HG02852 (cell line): Measurements from ENCODE around the gene ZCCHC7.
"Not testable (repeated sequence)": the region's sequence is repeated elsewhere in the genome, so short reads cannot be mapped to it uniquely, and the experiment has no call there.

Source experiments
- ATAC-seq: cut with Tn5 transposase; IDR thresholded peaks from one replicate; pipeline ENCODE4 v1.9.1; 2021; ENCODE audit warnings: mild to moderate bottlenecking, moderate library complexity; ENCODE audit not compliant: unreplicated experiment

ZCCHC7 gene

DNA sequence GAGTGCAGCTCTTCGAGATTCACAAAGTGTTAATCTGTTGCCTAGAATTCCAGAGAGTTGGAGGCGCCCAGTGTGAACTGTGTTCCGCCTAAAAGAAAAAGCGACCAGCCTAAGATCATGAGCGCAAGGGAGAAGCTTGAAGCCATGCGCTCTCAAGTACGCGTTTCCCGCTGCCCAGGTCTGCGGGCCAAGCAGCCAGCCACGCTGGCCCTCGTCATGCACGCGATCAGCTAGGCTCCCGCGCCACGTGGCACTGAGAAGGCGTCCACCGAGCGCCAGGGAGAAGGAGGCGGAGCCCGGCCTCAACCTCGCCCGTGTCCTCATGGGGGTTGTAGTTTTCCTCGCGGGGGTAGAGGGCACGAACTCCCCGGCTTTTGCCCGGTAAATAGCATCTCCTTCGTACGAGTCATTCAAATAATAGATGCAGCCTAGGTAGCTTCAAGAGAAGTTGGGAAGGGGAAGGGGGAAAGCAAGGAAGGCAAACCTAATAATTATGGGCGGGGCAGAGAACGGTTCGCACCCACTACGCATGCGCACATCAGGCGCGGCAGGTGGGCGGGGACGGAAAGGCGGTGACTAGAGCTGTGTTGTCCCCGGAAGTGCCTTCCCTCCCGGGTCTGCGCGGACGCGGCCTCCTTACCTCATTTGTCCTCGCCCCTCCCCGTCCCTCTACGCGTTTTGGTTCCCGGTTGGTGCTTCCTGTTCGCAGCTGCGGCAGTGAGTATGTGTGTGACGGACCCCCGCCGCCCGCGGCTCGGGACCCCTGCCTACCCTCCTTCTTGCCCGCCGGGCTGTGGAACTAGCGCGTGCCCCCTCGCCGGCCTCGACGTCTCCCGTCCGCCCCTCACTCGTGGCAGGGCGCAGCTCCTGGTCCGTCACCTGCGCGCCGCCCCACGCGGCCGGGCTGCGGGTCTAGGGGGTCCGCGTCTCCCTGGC is at the start of gene ZCCHC7:
TSS of gene ZCCHC7 (plus strand) at position 668 of the 936 bp plus-strand sequence.
- ATAC-seq: peak; percentile 95

- ATAC-seq: peak; percentile 40
Observed at GRCh38 chr9:37074790-37075189, 45.6 kb upstream of the ZCCHC7 start.

DNA sequence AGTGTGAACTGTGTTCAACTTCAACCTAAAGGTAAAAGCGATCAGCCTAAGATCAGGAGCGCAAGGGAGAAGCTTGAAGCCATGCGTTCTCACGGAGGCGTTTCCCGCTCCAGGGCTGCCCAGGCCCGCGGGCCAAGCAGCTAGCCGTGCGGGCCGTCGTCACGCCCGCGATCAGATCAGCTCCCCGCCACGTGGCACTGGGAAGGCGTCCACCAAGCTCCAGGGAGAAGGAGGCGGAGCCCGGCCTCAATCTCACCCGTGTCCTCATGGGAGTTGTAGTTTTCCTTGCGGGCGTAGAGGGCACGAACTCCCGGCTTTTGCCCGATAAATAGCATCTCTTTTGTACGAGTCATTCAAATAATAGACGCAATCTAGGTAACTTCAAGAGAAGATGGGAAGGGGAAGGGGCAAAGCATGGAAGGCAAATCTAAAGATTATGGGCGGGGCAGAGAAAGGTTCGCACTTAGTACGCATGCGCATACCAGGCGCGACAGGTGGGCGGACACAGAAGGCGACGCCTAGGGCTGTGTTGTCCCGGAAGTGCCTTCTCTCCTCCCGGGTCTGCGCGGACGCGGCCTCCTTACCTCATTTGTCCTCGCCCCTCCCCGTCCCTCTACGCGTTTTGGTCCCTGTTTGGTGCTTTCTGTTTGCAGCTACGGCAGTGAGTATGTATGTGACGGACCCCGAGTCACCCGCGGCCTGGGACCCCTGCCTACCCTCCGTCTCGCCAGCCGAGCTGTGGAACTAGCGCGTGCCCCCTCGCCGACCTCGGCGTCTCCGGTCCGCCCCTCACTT is 40.8 kb upstream of the ZCCHC7 start:
- ATAC-seq: peak; percentile 87

GRCh38 chr9:37080165-37080628 is 40.2 kb upstream of the ZCCHC7 start:
- ATAC-seq: peak; percentile 21

DNA sequence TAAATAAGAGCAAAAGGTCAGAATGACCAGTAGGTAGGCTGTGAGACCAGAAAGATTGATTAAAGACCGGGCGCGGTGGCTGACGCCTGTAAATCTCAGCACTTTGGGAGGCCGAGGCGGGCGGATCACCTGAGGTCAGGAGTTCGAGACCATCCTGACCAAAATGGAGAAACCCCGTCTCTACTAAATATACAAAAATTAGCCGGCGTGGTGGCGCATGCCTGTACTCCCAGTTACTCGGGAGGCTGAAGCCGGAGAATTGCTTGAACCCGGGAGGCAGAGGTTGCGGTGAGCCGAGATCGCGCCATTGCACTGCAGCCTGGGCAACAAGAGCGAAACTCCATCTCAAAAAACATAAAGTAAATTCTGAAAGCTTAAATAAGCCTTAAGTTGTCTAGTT is 38.9 kb upstream of the ZCCHC7 start:
- not testable (repeated sequence) for ATAC-seq

DNA sequence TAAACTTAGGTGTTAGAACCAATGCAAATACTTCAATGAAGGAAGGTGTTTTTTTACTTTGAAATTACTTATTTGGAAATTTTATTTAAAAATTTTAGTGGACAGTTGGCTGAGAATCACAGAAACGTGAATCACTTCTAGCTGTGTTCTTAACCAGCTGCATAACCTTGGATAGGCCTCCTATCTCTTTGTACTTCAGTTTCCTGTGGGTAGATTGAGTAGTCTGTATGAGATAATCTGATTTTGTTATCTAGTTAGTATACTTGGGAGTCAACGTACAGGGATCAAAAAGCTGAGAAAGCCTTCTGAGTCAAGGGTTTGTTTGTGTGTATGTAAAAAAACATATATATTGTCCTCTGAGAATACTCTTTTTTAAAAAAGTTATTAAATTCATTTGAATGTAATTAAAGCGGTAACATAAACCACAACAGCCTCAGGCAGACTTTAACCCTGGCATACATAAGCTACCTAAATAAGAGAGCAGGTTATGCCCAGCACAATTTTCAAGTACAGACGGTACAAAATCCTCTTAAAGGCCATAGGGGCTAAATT is 38.1 kb upstream of the ZCCHC7 start:
- ATAC-seq: no peak

GRCh38 chr9:37083654-37084053 is 36.7 kb upstream of the ZCCHC7 start:
- ATAC-seq: no peak

- ATAC-seq: no peak
Observed at GRCh38 chr9:37085233-37085632, 35.1 kb upstream of the ZCCHC7 start.

- not testable (repeated sequence) for ATAC-seq
Observed at GRCh38 chr9:37092714-37093295, 27.6 kb upstream of the ZCCHC7 start.

DNA sequence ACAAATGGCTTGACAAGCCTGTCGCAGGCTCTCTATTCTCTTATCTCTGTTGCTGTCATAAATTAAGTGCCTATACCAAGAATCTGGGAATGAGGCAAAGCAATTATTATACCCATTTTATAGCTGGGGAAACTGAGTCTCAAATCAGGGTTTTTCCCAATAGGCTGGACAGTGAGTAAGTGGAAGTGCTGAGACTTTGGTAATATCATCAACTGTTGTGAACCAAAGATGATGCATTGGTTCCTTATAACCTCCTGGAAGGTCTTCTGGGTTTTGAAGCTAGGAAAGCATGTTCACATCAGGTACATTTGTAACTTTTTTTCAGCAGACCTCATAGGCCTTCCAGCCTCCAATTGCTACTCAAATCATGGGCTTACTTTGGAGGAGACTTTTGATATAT is 25.6 kb upstream of the ZCCHC7 start:
- ATAC-seq: no peak

DNA sequence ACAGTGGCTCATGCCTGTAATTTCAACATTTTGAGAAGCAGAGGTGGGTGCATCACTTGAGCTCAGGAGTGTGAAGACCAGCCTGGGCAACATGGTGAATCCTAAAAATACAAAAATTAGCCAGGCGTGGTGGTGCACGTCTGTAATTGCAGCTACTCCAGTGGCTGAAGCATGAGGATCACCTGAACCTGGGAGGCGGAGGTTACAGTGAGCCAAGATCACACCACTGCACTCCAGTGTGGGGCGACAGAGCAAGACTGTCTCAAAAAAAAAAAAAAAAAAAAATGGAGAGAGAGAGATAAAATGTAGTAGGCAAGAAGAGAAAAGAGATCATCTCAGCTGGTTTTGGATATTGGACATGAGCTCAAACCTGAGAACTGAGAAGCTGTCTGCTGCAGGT is 23.7 kb upstream of the ZCCHC7 start:
- no peak for ATAC-seq

- ATAC-seq: no peak
Observed at GRCh38 chr9:37097294-37097693, 23.1 kb upstream of the ZCCHC7 start.

DNA sequence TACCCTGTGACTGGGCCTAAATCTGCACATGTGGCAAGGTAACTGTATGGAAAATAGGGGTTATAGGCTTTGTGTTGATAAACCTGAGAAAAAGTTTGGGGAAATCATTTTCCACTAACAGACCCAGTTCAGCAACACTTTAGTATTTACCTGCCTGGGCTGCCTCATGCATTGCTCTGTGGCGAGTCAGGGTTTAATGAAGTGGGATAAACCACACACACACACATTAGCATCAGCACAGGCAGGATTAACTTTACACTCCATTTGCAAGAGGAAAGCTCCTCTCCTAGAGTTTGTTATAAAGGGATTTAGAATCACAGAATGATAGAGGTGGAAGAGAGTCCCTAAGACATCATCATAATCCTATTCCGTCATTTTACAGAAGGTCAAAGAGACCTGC is 20.0 kb upstream of the ZCCHC7 start:
- no peak for ATAC-seq

DNA sequence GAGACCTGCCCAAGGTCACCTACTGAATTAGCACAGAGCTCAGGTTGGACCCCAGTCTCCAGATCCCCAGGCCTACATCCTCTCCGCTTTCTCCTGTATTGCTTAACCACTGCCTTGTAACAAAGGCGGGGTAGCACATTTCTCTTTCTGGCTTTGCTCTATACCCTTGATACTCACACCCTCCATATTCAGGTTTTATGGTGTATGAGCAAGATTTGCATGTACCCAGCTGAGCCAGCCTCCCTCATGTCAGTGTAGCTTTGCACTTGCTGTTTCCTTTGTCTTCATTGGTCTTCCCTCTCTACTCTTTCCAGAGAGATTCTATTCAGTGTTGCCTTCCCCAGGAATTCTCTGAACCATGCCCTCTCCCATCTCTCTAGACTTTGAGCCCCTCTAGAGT is 19.6 kb upstream of the ZCCHC7 start:
- no peak for ATAC-seq

DNA sequence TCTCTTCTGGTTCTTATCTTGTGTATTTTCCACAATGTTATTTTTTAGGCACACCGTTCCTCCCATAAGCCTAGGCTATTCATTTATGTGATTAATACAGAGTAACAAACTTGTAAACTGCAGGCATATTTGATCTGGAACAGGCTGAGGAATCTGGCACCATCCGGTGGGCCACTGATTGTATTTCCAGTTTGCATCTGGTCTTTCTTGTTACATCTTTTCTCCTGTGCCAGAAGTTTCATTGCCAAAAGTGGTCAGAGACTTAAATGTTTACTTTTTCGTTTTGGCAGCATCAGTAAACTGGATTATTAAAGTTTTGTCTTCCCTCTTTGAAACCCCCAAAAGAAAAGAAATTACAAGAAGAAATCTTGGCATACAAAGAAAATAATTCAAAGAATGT is 17.9 kb upstream of the ZCCHC7 start:
- no peak for ATAC-seq

GRCh38 chr9:37104183-37104889 is 16.0 kb upstream of the ZCCHC7 start:
- no peak for ATAC-seq

- ATAC-seq: no peak
Observed at GRCh38 chr9:37105234-37105633, 15.1 kb upstream of the ZCCHC7 start.

GRCh38 chr9:37107701-37108100 is 12.7 kb upstream of the ZCCHC7 start:
- ATAC-seq: no peak

DNA sequence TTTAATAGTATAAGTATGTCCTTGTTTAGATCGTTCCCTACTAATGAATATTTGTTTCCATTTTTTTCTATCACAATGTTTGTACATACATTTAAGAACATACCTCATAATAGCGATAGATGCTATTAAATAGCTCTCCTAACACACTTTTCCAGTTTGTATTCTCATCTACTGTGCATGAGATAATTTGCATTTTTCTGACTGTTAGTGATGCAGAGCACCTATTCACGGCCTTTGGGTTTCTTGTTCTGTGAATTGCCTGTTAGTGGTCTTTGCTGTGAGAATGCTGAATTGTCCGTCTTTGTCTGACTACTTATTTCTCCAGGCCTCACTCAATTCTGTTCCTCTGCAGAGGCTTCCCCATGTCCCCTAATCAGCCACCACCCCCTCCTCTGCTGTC is 5.9 kb upstream of the ZCCHC7 start:
- not testable (repeated sequence) for ATAC-seq

GRCh38 chr9:37117956-37118355 is 2.4 kb upstream of the ZCCHC7 start:
- no peak for ATAC-seq
